DOHH2 (cell line): ENCODE results near the gene STX18.

Experiments used
- H3F3A ChIP-seq: fragments of 200-600 bp; sonication (generic), shearing (Covaris generic); 2 replicates; pipeline ENCODE4 v1.6.0; 2016; ENCODE audit warnings: antibody characterized with exemption, mild to moderate bottlenecking; ENCODE audit not compliant: control insufficient read depth, insufficient read depth
- H3K27ac ChIP-seq: fragments of 200-600 bp; sonication (generic); 2 replicates; pipeline ENCODE4 v1.5.1; 2014; ENCODE audit warnings: low read depth, mild to moderate bottlenecking, low read length, moderate library complexity
- H3K27me3 ChIP-seq: fragments of 200-600 bp; sonication (generic); 2 replicates; pipeline ENCODE4 v1.6.1; 2014; ENCODE audit warnings: mild to moderate bottlenecking, low read length, mixed read lengths; ENCODE audit not compliant: control insufficient read depth
- H3K36me3 ChIP-seq: fragments of 200-600 bp; sonication (generic); 2 replicates; pipeline ENCODE4 v1.6.1; 2014; ENCODE audit warnings: mild to moderate bottlenecking, low read length, moderate library complexity, mixed read lengths; ENCODE audit not compliant: control insufficient read depth
- H3K4me1 ChIP-seq: fragments of 200-600 bp; sonication (generic); 2 replicates; pipeline ENCODE4 v1.6.1; 2014; ENCODE audit warnings: mild to moderate bottlenecking, low read length, mixed read lengths; ENCODE audit not compliant: control insufficient read depth
- H3K4me2 ChIP-seq: fragments of 200-600 bp; sonication (generic); 2 replicates; pipeline ENCODE4 v1.6.0; 2014; ENCODE audit warnings: mild to moderate bottlenecking, low read length, moderate library complexity
- H3K4me3 ChIP-seq: fragments of 200-600 bp; sonication (generic); 2 replicates; pipeline ENCODE4 v1.5.1; 2014; ENCODE audit warnings: mild to moderate bottlenecking, low read length, mixed read lengths
- H3K79me2 ChIP-seq: fragments of 200-600 bp; sonication (generic); 2 replicates; pipeline ENCODE4 v1.6.1; 2014; ENCODE audit warnings: mild to moderate bottlenecking, low read length, mixed read lengths; ENCODE audit not compliant: control insufficient read depth
- H3K9me2 ChIP-seq: fragments of 200-600 bp; sonication (generic); replicated peaks from 2 replicates; pipeline ENCODE4 v1.6.1; 2014; ENCODE audit warnings: mild to moderate bottlenecking, low read length, mixed read lengths; ENCODE audit not compliant: control insufficient read depth
- H3K9me3 ChIP-seq: fragments of 200-600 bp; sonication (generic); 2 replicates; pipeline ENCODE4 v1.6.1; 2014; ENCODE audit warnings: antibody characterized with exemption, low read length, mixed read lengths; ENCODE audit not compliant: control insufficient read depth, insufficient read depth
- H4K20me1 ChIP-seq: fragments of 200-600 bp; sonication (generic); 2 replicates; pipeline ENCODE4 v1.6.0; 2014; ENCODE audit warnings: low read depth, mild to moderate bottlenecking, antibody characterized with exemption, low read length, moderate library complexity; ENCODE audit not compliant: control insufficient read depth, insufficient read depth
- CTCF ChIP-seq: fragments of 200-600 bp; sonication (generic); IDR thresholded peaks from one replicate; pipeline ENCODE4 v1.5.1; 2014; ENCODE audit warnings: antibody characterized with exemption, mild to moderate bottlenecking, low read depth, low read length; ENCODE audit not compliant: poor library complexity, severe bottlenecking
- EZH2phosphoT487 ChIP-seq: fragments of 200-600 bp; sonication (generic); IDR thresholded peaks from 2 replicates; pipeline ENCODE4 v1.6.1; 2017; ENCODE audit warnings: borderline replicate concordance, mild to moderate bottlenecking, antibody characterized with exemption, low read length, moderate library complexity, mixed read lengths

STX18 gene

GRCh38 chr4:4485806-4486205 lies 56.0 kb downstream of the STX18 start:
- Histone ChIP-seq H3K4me2 (no peak overlapping the region), H3K4me3 (no peak overlapping the region), H3K9me3 (no peaks in the 10 kb centered on the region), H3K9me2 (no peaks in the 10 kb centered on the region), H3K27me3 (no peaks in the 10 kb centered on the region), H4K20me1 (peaks cover 11% of the 10 kb centered on the region; the same call in 1 of the 2 replicates), H3F3A (peaks cover 9% of the 10 kb centered on the region), H3K36me3 (no peaks in the 10 kb centered on the region), H3K27ac (no peak overlapping the region), H3K79me2 (peaks cover 49% of the 10 kb centered on the region), H3K4me1 (peaks cover 26% of the 10 kb centered on the region)
- TF ChIP-seq CTCF: no peak
- no peak for TF ChIP-seq EZH2phosphoT487

- Histone ChIP-seq H3K27me3 (no peaks in the 10 kb centered on the region), H3K4me2 (no peak overlapping the region), H3K9me3 (no peaks in the 10 kb centered on the region), H3K4me1 (no peaks in the 10 kb centered on the region), H4K20me1 (peaks cover 20% of the 10 kb centered on the region; the same call in 1 of the 2 replicates), H3K9me2 (no peaks in the 10 kb centered on the region), H3K79me2 (peaks cover 45% of the 10 kb centered on the region), H3K4me3 (no peak overlapping the region), H3F3A (no peaks in the 10 kb centered on the region), H3K27ac (no peak overlapping the region), H3K36me3 (no peaks in the 10 kb centered on the region)
- TF ChIP-seq EZH2phosphoT487: no peak
- no peak for TF ChIP-seq CTCF
These were observed 60.4 kb downstream of the STX18 start for GRCh38 chr4:4481399-4481994.

- no peaks in the 10 kb centered on the region for H3K27me3 ChIP-seq
- no peaks in the 10 kb centered on the region for H3K4me1 ChIP-seq
- no peaks in the 10 kb centered on the region for H3K9me3 ChIP-seq
- peaks cover 42% of the 10 kb centered on the region for H3K79me2 ChIP-seq
- peaks cover 20% of the 10 kb centered on the region; the same call in 1 of the 2 replicates for H4K20me1 ChIP-seq
- H3K4me3 ChIP-seq: no peak overlapping the region
- no peaks in the 10 kb centered on the region for H3K36me3 ChIP-seq
- no peaks in the 10 kb centered on the region for H3K9me2 ChIP-seq
- TF ChIP-seq CTCF: peak; percentile 53
- no peak for TF ChIP-seq EZH2phosphoT487
- no peak overlapping the region for H3K4me2 ChIP-seq
- H3K27ac ChIP-seq: no peak overlapping the region
- H3F3A ChIP-seq: no peaks in the 10 kb centered on the region
These were observed 61.0 kb downstream of the STX18 start for GRCh38 chr4:4480685-4481398.
